Gastrocnemius medialis (tissue), 4 donors: ENCODE results near the gene BCORL1.

ENCODE experiments used
- CTCF ChIP-seq, 5 experiments: fragments of 450-650 bp in 3 of 5; fragments of 200-600 bp in 2 of 5; sonication (generic) in 2 of 5; IDR thresholded peaks in 4 of 5; conservative IDR thresholded peaks in 1 of 5; 1 replicate in 4 of 5; 2 replicates in 1 of 5; pipeline ENCODE4 v1.5.1; 2016 to 2019; ENCODE audit warnings: antibody characterized with exemption in 5 of 5, mild to moderate bottlenecking in 3 of 5, moderate library complexity in 3 of 5
- POLR2A ChIP-seq, 2 donors: fragments of 450-650 bp; IDR thresholded peaks; one replicate each; pipeline ENCODE4 v1.6.1; 2017; ENCODE audit warnings: antibody characterized with exemption in 2 of 2, mild to moderate bottlenecking in 2 of 2, moderate library complexity in 2 of 2

DNA sequence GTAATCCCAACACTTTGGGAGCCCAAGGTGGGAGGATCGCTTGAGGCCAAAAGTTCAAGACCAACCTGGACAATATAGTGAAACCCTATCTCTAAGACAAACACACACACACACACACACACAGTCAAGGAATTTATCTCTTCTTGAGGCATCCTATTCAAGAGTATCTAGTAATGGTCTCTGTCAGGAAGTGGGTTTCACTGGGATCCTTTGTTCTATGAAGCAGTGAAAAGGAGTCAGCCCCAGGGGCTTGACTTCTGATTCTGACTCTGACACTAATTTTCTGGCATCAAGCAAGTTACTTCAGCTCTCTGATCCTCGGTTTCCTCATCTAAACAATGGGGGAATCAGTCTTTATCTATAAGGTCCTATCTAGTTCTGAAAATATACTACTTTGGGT lies 41.7 kb upstream of the BCORL1 start:
- TF ChIP-seq CTCF (IDR thresholded peaks at IDR 0.05 in 4 of 5, conservative IDR thresholded peaks at IDR 0.05 in 1 of 5), result no peak
- no peak for TF ChIP-seq POLR2A (IDR thresholded peaks at IDR 0.05)
